Brain microvascular endothelial cell (primary cell): ENCODE results near the gene TRMT61B.

Experiments
- DNase-seq: peaks from one replicate; pipeline ENCODE4 v3.0.0-alpha.2; 2020
- H3K27ac ChIP-seq: fragments of 250-450 bp; sonication (Bioruptor Pico); 2 replicates; pipeline ENCODE4 v1.5.1; 2020; ENCODE audit warnings: mild to moderate bottlenecking, moderate library complexity
- H3K27me3 ChIP-seq: fragments of 250-450 bp; sonication (Bioruptor Pico); replicated peaks from 2 replicates; pipeline ENCODE4 v1.5.1; 2020; ENCODE audit warnings: mild to moderate bottlenecking
- H3K36me3 ChIP-seq: fragments of 250-450 bp; sonication (Bioruptor Pico); replicated peaks from 2 replicates; pipeline ENCODE4 v1.5.1; 2020; ENCODE audit warnings: mild to moderate bottlenecking
- H3K4me3 ChIP-seq: 2 replicates; pipeline ENCODE4 v1.5.1; 2011; ENCODE audit warnings: low read depth, mild to moderate bottlenecking, control low read depth, low read length, moderate library complexity
- in situ Hi-C: cut with HindIII; loops from 2 replicates; pipeline ENCODE4 v1.10.0; 2017; ENCODE audit warnings: low sequenced_read_pairs, low pct_ligation_motif_present
- TF ChIP-seq, protein P1 (sequence below): IDR thresholded peaks from 2 replicates; pipeline ENCODE4 v1.5.1; 2011; ENCODE audit warnings: low read depth, mild to moderate bottlenecking, moderate library complexity, low read length, control low read depth, inconsistent platforms; ENCODE audit errors: missing control alignments

TRMT61B gene

DNA sequence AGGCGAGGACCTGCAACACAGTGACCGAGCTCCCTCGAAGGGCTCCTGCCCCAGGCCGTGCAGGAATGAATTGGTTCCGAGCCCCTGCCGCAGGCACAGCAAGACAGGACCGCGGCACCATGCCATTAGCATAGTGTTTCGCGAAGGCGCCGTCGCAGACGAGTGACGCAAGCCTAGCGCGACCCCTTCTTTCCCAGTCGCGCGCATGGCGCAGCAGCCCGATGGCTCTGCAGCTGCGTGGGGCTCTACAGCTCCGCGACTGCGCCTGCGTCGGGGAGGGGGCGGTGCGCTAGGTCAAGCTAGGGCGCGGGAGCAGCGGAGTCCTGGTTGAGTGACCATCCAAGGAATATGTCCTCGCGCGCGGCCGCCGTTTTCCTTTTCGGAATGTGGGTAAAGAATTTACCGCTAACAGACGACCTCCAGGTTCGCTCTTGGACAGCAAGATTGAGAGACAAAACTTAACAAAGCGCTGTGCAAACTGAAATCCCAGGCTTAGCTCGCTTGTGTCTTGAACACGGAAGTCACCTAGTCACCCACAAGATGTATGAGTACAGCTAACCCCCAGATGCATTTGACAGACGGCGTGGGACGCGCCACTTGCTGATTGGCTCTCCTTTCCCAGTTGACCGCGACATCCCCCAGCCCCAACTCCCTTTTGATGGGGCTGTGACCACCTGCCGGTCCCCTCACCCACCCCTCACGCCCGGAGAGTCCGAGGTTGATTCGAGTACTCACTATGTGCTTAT, at the start of gene TRMT61B:
Gene TRMT61B (minus strand): TSS at position 164 of the 746 bp plus-strand sequence. CDS start 32 bp downstream, at position 132.
- in situ Hi-C loops, result no loop called here
- no peaks in the 10 kb centered on the region for H3K36me3 ChIP-seq
- peak; percentile 97 for DNase-seq
- no peaks in the 10 kb centered on the region for H3K27me3 ChIP-seq
- H3K4me3 ChIP-seq, result peak within 1 kb of the TSS; percentile 97
- H3K27ac ChIP-seq, result peak within 1 kb of the TSS; percentile 73
- TF ChIP-seq, protein P1, sequence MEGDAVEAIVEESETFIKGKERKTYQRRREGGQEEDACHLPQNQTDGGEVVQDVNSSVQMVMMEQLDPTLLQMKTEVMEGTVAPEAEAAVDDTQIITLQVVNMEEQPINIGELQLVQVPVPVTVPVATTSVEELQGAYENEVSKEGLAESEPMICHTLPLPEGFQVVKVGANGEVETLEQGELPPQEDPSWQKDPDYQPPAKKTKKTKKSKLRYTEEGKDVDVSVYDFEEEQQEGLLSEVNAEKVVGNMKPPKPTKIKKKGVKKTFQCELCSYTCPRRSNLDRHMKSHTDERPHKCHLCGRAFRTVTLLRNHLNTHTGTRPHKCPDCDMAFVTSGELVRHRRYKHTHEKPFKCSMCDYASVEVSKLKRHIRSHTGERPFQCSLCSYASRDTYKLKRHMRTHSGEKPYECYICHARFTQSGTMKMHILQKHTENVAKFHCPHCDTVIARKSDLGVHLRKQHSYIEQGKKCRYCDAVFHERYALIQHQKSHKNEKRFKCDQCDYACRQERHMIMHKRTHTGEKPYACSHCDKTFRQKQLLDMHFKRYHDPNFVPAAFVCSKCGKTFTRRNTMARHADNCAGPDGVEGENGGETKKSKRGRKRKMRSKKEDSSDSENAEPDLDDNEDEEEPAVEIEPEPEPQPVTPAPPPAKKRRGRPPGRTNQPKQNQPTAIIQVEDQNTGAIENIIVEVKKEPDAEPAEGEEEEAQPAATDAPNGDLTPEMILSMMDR, result no peak

DNA sequence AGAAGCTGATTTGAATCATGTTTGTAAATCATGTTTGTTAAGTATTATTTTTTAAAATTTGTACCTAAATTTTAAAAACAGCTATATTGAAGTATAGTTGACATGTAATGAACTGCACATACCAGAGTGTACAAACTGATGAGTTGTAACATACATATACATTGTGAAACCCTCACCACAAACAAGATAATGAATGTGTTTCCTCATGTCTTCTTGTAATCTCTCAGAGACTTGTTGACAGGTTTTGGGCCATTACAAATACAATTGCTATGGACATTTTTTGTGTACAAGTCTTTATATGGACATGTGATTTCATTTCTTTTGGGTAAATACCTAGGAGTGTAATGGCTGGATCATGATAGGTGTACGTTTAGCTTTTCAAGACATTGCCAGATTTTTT, 45.8 kb upstream of the TRMT61B start:
- no peak overlapping the region for H3K27ac ChIP-seq
- H3K36me3 ChIP-seq, result peaks cover 39% of the 10 kb centered on the region
- DNase-seq, result no peak
- no peaks in the 10 kb centered on the region for H3K27me3 ChIP-seq
- no peak overlapping the region for H3K4me3 ChIP-seq
- in situ Hi-C loops, result no loop called here
- TF ChIP-seq, protein P1, result no peak

DNA sequence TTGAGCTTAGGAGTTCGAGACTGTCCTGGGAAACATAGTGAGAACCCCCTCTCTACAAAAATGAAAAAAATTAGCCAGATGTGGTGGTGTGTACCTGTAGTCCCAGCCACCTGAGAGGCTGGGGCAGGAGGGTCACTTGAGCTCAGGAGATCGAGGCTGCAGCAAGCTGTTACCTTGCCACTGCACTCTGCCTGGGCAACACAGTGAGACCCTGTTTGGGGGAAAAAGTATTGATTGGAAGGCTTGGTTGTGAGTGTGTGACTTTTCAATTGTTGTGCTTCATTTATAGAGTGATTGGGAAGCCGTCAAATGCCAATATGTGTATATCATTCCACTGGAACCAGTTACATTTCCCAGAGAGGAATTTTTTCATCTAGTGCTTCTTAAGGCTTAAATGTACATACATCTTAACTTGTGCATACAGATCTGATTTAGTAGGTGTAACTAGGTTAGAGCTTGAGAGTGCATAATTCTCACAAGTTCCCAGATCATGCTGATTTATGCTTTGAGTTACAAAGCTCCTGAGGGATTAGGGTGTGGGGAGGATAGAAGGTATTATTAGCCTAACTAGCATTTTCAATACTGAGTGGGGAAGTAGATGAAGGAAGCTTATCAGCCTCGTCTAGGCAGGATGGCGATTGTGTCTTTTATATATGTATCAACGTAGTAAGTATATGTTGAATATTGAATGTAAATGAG, 39.7 kb upstream of the TRMT61B start:
- in situ Hi-C loops, result no loop called here
- Histone ChIP-seq H3K27me3 (no peaks in the 10 kb centered on the region), H3K36me3 (peaks cover 64% of the 10 kb centered on the region), H3K4me3 (no peak overlapping the region), H3K27ac (no peak overlapping the region)
- DNase-seq, result no peak
- TF ChIP-seq, protein P1, result no peak

- Histone ChIP-seq H3K36me3 (peaks cover 47% of the 10 kb centered on the region), H3K27ac (no peak overlapping the region), H3K4me3 (no peak overlapping the region), H3K27me3 (no peaks in the 10 kb centered on the region)
- TF ChIP-seq, protein P1, result no peak
- in situ Hi-C loops, result no loop called here
- no peak for DNase-seq
These were observed 38.1 kb upstream of the TRMT61B start for GRCh38 chr2:28908172-28908571.

DNA sequence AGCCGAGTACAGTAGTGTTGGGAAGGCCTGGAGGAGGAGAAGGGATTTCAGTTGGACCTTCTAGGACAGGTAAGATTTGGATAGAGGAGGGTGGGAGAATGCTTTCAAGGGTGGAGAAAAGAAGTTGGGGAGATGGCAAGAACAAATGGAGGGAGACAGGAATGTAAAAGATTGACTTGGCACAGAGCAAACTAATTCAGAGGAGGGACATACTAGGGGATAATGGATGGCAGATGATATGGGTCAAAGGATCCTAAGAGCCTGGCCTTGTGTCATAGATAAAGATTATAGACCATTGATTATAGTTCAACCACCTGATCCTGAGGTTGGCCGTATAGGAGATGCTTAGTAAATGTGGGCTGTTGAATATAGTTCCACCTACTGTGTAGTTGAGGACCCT, 36.7 kb upstream of the TRMT61B start:
- TF ChIP-seq, protein P1, result no peak
- Histone ChIP-seq H3K27me3 (no peaks in the 10 kb centered on the region), H3K4me3 (no peak overlapping the region), H3K27ac (peak overlapping the region; percentile 15), H3K36me3 (peaks cover 51% of the 10 kb centered on the region)
- in situ Hi-C loops, result no loop called here
- no peak for DNase-seq
